Body of pancreas (tissue), 4 donors: Measurements from ENCODE around the gene RBMS1. TPM values are rescaled to one million over a fixed set of nuclear protein-coding genes. Genes with fewer than 3 reads are reported as not detected.
"Not testable (repeated sequence)": the region's sequence is repeated elsewhere in the genome, so short reads cannot be mapped to it uniquely, and the experiment has no call there.

Experiments
- ATAC-seq: fragments of 150-250 bp; one replicate; pipeline ENCODE4 v1.9.1; 2016
- DNase-seq, 4 donors: peaks; one replicate each; pipeline ENCODE4 v3.0.0-alpha.2; 2019
- H3K27ac ChIP-seq, 4 donors: fragments of 200-600 bp; sonication (generic); 1 replicate in 3 of 4; 2 replicates in 1 of 4; pipeline versions ENCODE4 v1.5.1 to v1.6.1; 2016 to 2019; ENCODE audit warnings: mild to moderate bottlenecking in 1 of 4, mixed read lengths in 1 of 4, moderate library complexity in 1 of 4
- H3K27me3 ChIP-seq, 2 donors: fragments of 200-600 bp; sonication (generic); one replicate each; pipeline ENCODE4 v1.6.0; 2016; ENCODE audit warnings: mild to moderate bottlenecking in 1 of 2
- H3K36me3 ChIP-seq, 2 donors: fragments of 200-600 bp; sonication (generic); replicated peaks in 1 of 2; 2 replicates each; pipeline ENCODE4 v1.5.1; 2016; ENCODE audit warnings: low read depth in 2 of 2; ENCODE audit not compliant: insufficient read depth in 1 of 2
- H3K4me1 ChIP-seq: fragments of 200-600 bp; sonication (generic); one replicate; pipeline ENCODE4 v1.6.0; 2016
- H3K4me3 ChIP-seq, 2 donors: fragments of 200-600 bp; sonication (generic); 1 replicate in 1 of 2; 2 replicates in 1 of 2; pipeline ENCODE4 v1.5.1; 2016 to 2019
- H3K9me3 ChIP-seq, 3 donors: fragments of 200-600 bp; sonication (generic); 1 replicate in 2 of 3; 2 replicates in 1 of 3; pipeline ENCODE4 v1.5.1; 2016
- CTCF ChIP-seq, 7 experiments: fragments of 450-650 bp in 4 of 7; fragments of 200-600 bp in 3 of 7; sonication (generic) in 3 of 7; IDR thresholded peaks; one replicate each; pipeline ENCODE4 v1.5.1; 2016 to 2019; ENCODE audit warnings: antibody characterized with exemption in 7 of 7
- POLR2A ChIP-seq, 3 donors: fragments of 450-650 bp; IDR thresholded peaks; one replicate each; pipeline ENCODE4 v1.6.1; 2016; ENCODE audit warnings: antibody characterized with exemption in 3 of 3, mild to moderate bottlenecking in 2 of 3
- WGBS, 2 donors: methylation state at CpG; one replicate each; pipeline ENCODE4 v1.1.5; 2017; 5-methylcytosine and 5-hydroxymethylcytosine counted together
- intact Hi-C: fragments of 100-400 bp; cut with DNase I; formaldehyde crosslinking; loops from one replicate; pipeline ENCODE4 v1.15.1; 2023
- total RNA-seq, 2 donors: library from RNA; depleted of rRNA; stranded (reverse); fragments of >200 nt; gene quantifications; one replicate each; pipeline ENCODE4 v1.1.0, GENCODE V29; 2016

Gene RBMS1
- total RNA-seq, 2 donors from 2014 or later = 21.3 to 23.7 TPM

GRCh38 chr2:160489111-160489510 lies 4.5 kb downstream of the RBMS1 start:
- DNase-seq (no peak), ATAC-seq (no peak)
- Histone ChIP-seq H3K36me3 (no peaks in the 10 kb centered on the region), H3K4me1 (peaks cover 2% of the 10 kb centered on the region), H3K4me3 (no peak overlapping the region), H3K9me3 (no peaks in the 10 kb centered on the region), H3K27ac (no peak overlapping the region), H3K27me3 (no peaks in the 10 kb centered on the region)
- intact Hi-C loops = no loop called here
- TF ChIP-seq CTCF (IDR thresholded peaks at IDR 0.05) (no peak), POLR2A (IDR thresholded peaks at IDR 0.05) (no peak)
- WGBS, 2 donors = 85 to 98% methylated on average over 1 of the region's 1 CpG

- H3K27me3 ChIP-seq, H3K9me3 ChIP-seq, ATAC-seq, H3K4me3 ChIP-seq, H3K27ac ChIP-seq, H3K36me3 ChIP-seq, DNase-seq, H3K4me1 ChIP-seq, intact Hi-C loops: not testable (repeated sequence)
- 79 to 89% methylated on average over 12 of the region's 12 CpGs for WGBS, 2 donors
These were observed 5.3 kb downstream of the RBMS1 start for GRCh38 chr2:160488289-160488688.

- intact Hi-C loops = no loop called here
- no peaks in the 10 kb centered on the region for H3K9me3 ChIP-seq
- ATAC-seq (no peak), DNase-seq (no peak)
- no peak overlapping the region for H3K27ac ChIP-seq
- no peak for TF ChIP-seq CTCF (IDR thresholded peaks at IDR 0.05)
- TF ChIP-seq POLR2A (IDR thresholded peaks at IDR 0.05) = no peak
- no peaks in the 10 kb centered on the region for H3K36me3 ChIP-seq
- WGBS, 2 donors = 93 to 100% methylated on average over 1 of the region's 1 CpG
- H3K27me3 ChIP-seq = no peaks in the 10 kb centered on the region
- no peak overlapping the region for H3K4me3 ChIP-seq
- peaks cover 4% of the 10 kb centered on the region for H3K4me1 ChIP-seq
These were observed 7.3 kb downstream of the RBMS1 start for GRCh38 chr2:160486341-160486740.

- ATAC-seq (no peak), DNase-seq (no peak)
- WGBS, 2 donors = 83 to 84% methylated on average over 8 of the region's 8 CpGs
- TF ChIP-seq CTCF (IDR thresholded peaks at IDR 0.05) (no peak), POLR2A (IDR thresholded peaks at IDR 0.05) (no peak)
- intact Hi-C loops = no loop called here
- H3K27me3 ChIP-seq = no peaks in the 10 kb centered on the region
- H3K27ac ChIP-seq = no peak overlapping the region
- no peaks in the 10 kb centered on the region for H3K36me3 ChIP-seq
- no peak overlapping the region for H3K4me3 ChIP-seq
- H3K4me1 ChIP-seq = peaks cover 4% of the 10 kb centered on the region
- no peaks in the 10 kb centered on the region for H3K9me3 ChIP-seq
These were observed 8.6 kb downstream of the RBMS1 start for GRCh38 chr2:160484859-160485520.

- no peaks in the 10 kb centered on the region for H3K9me3 ChIP-seq
- H3K27ac ChIP-seq = no peak overlapping the region
- ATAC-seq (no peak), DNase-seq (no peak)
- no peak overlapping the region for H3K4me3 ChIP-seq
- intact Hi-C loops = no loop called here
- TF ChIP-seq CTCF (IDR thresholded peaks at IDR 0.05) (no peak), POLR2A (IDR thresholded peaks at IDR 0.05) (no peak)
- no peaks in the 10 kb centered on the region for H3K27me3 ChIP-seq
- H3K36me3 ChIP-seq = no peaks in the 10 kb centered on the region
- H3K4me1 ChIP-seq = peaks cover 4% of the 10 kb centered on the region
- WGBS, 2 donors = 53 to 62% methylated on average over 2 of the region's 2 CpGs
These were observed 10.9 kb downstream of the RBMS1 start for GRCh38 chr2:160482673-160483072.
